CD4-positive, alpha-beta memory T cell (primary cell): ENCODE measurements around the gene TAX1BP1. TPM values are rescaled to one million over a fixed set of nuclear protein-coding genes. Genes with fewer than 3 reads are reported as not detected.

Experiments
- CTCF ChIA-PET: fragments of 350-600 bp; sonication (Branson Sonifier 250); formaldehyde crosslinking; loops from one replicate; lab custom pipeline; 2021; ENCODE audit warnings: inconsistent platforms; ENCODE audit not compliant: partially characterized antibody; lab: Charles Lee
- POLR2A ChIA-PET: fragments of 350-600 bp; sonication (Branson Sonifier 250); formaldehyde crosslinking; loops from one replicate; lab custom pipeline; 2021; ENCODE audit not compliant: partially characterized antibody; lab: Charles Lee
- DNase-seq, 5 donors: peaks; one replicate each; pipeline versions ENCODE4 v3.0.0 to v3.0.0-alpha.2; 2020 to 2022; ENCODE audit warnings: mixed read lengths in 1 of 5
- H3K27ac ChIP-seq: one replicate; pipeline ENCODE4 v1.7.0; 2013; ENCODE audit warnings: low read depth, low read length
- H3K27me3 ChIP-seq: 2 replicates; pipeline ENCODE4 v1.7.0; 2013; ENCODE audit warnings: mild to moderate bottlenecking, low read length, moderate library complexity; ENCODE audit not compliant: insufficient read depth
- H3K36me3 ChIP-seq: 2 replicates; pipeline ENCODE4 v1.7.0; 2013; ENCODE audit warnings: mild to moderate bottlenecking, low read length, moderate library complexity; ENCODE audit not compliant: insufficient read depth
- H3K4me1 ChIP-seq: 2 replicates; pipeline ENCODE4 v1.7.0; 2013; ENCODE audit warnings: mild to moderate bottlenecking, low read length, moderate library complexity; ENCODE audit not compliant: insufficient read depth
- H3K4me3 ChIP-seq, 2 donors: one replicate each; pipeline ENCODE4 v1.7.0; 2013; ENCODE audit warnings: low read length in 2 of 2, mild to moderate bottlenecking in 1 of 2
- H3K9me3 ChIP-seq, 2 donors: one replicate each; pipeline ENCODE4 v1.7.0; 2013; ENCODE audit warnings: low read length in 2 of 2, control low read depth in 1 of 2; ENCODE audit not compliant: control insufficient read depth in 1 of 2
- H3K27ac Mint-ChIP-seq, 7 donors: one replicate each; pipeline ENCODE4 v1.8.0; 2020 to 2021; ENCODE audit warnings: mixed read lengths in 7 of 7, mild to moderate bottlenecking in 6 of 7, inconsistent platforms in 3 of 7, moderate library complexity in 3 of 7
- H3K27me3 Mint-ChIP-seq, 2 donors: one replicate each; pipeline ENCODE4 v1.8.0; 2020 to 2021; ENCODE audit warnings: mixed read lengths in 2 of 2
- H3K36me3 Mint-ChIP-seq, 2 donors: one replicate each; pipeline ENCODE4 v1.8.0; 2020 to 2021; ENCODE audit warnings: mixed read lengths in 2 of 2, inconsistent platforms in 1 of 2, mild to moderate bottlenecking in 1 of 2
- H3K4me1 Mint-ChIP-seq, 4 donors: one replicate each; pipeline ENCODE4 v1.8.0; 2020 to 2021; ENCODE audit warnings: mixed read lengths in 4 of 4, mild to moderate bottlenecking in 1 of 4
- H3K4me3 Mint-ChIP-seq, 8 donors: one replicate each; pipeline ENCODE4 v1.8.0; 2020 to 2021; ENCODE audit warnings: mixed read lengths in 8 of 8, mild to moderate bottlenecking in 7 of 8, moderate library complexity in 6 of 8, inconsistent platforms in 3 of 8
- H3K9me3 Mint-ChIP-seq, 8 donors: one replicate each; pipeline ENCODE4 v1.8.0; 2020 to 2021; ENCODE audit warnings: mixed read lengths in 8 of 8, mild to moderate bottlenecking in 5 of 8, inconsistent platforms in 3 of 8, moderate library complexity in 1 of 8
- intact Hi-C: fragments of 100-400 bp; cut with micrococcal nuclease; formaldehyde crosslinking; loops from one replicate; pipeline ENCODE4 v1.15.1; 2023
- polyA plus RNA-seq, 2 donors: library from polyadenylated mRNA; unstranded; fragments of 300-500 nt; fragmentation: Illumina TruSeq; gene quantifications; one replicate each; pipeline ENCODE4 v1.2.3, GENCODE V29; 2021
- total RNA-seq, 2 experiments: library from RNA; stranded (reverse); gene quantifications; one replicate each; pipeline ENCODE4 v1.2.3, GENCODE V29; 2021

TAX1BP1 gene
- total and polyA plus RNA-seq, 4 experiments from 2014 or later = 109 to 125 (median 112) TPM

GRCh38 chr7:27777662-27778061 is 37.7 kb downstream of the TAX1BP1 start:
- no peak overlapping the region for H3K27ac ChIP-seq
- no peak for DNase-seq
- H3K4me1 ChIP-seq = no peaks in the 10 kb centered on the region
- Mint-ChIP-seq H3K9me3 (no peaks in the 10 kb centered on the region), H3K4me3 (peak overlapping the region in 1 of 8 donors; percentile 32), H3K27me3 (no peaks in the 10 kb centered on the region), H3K27ac (peak overlapping the region in 1 of 7 donors; percentile 4), H3K36me3 (peaks cover 12 to 33% of the 10 kb centered on the region in 2 donors), H3K4me1 (peaks cover 21 to 35% (median 28%) of the 10 kb centered on the region in 4 donors)
- H3K27me3 ChIP-seq = no peaks in the 10 kb centered on the region
- ChIA-PET CTCF (interaction anchor here (1.2 kb wide), 1 partner anchor 9 kb away, joined by 4 read pairs; no protein-coding TSS in a partner anchor), POLR2A (no interaction called here)
- intact Hi-C loops = no loop called here
- no peak overlapping the region for H3K4me3 ChIP-seq
- peaks cover 4% of the 10 kb centered on the region for H3K36me3 ChIP-seq
- H3K9me3 ChIP-seq = no peaks in the 10 kb centered on the region

- POLR2A ChIA-PET = no interaction called here
- peaks cover 4% of the 10 kb centered on the region for H3K36me3 ChIP-seq
- no peaks in the 10 kb centered on the region for H3K27me3 Mint-ChIP-seq
These were observed 39.9 kb downstream of the TAX1BP1 start for GRCh38 chr7:27779873-27780272.

GRCh38 chr7:27781188-27781587 is 41.2 kb downstream of the TAX1BP1 start:
- intact Hi-C loops = loop anchor here (5.0 kb wide), 2 partner anchors 39 to 241 kb away; partner anchors contain the start of gene TAX1BP1
- no peaks in the 10 kb centered on the region for H3K27me3 ChIP-seq
- Mint-ChIP-seq H3K36me3 (peaks cover 11 to 27% of the 10 kb centered on the region in 2 donors), H3K27me3 (no peaks in the 10 kb centered on the region), H3K27ac (no peak overlapping the region), H3K4me3 (no peak overlapping the region), H3K9me3 (no peaks in the 10 kb centered on the region), H3K4me1 (peaks cover 19 to 33% (median 24%) of the 10 kb centered on the region in 4 donors)
- H3K9me3 ChIP-seq = no peaks in the 10 kb centered on the region
- H3K4me1 ChIP-seq = no peaks in the 10 kb centered on the region
- no peak overlapping the region for H3K4me3 ChIP-seq
- peaks cover 9% of the 10 kb centered on the region for H3K36me3 ChIP-seq
- CTCF ChIA-PET = interaction anchor here (1.0 to 2.6 kb wide), 2 partner anchors 140 to 585 kb away, joined by 3 to 8 read pairs; no protein-coding TSS in a partner anchor
- no peak for DNase-seq
- POLR2A ChIA-PET = no interaction called here
- no peak overlapping the region for H3K27ac ChIP-seq

More at GRCh38 chr7:27779873-27780272, 39.9 kb downstream of the TAX1BP1 start:
- Mint-ChIP-seq H3K27ac (no peak overlapping the region), H3K9me3 (no peaks in the 10 kb centered on the region), H3K4me3 (no peak overlapping the region), H3K4me1 (peaks cover 24 to 38% (median 34%) of the 10 kb centered on the region in 4 donors), H3K36me3 (peaks cover 12 to 27% of the 10 kb centered on the region in 2 donors)
- CTCF ChIA-PET = interaction anchor here (0.6 to 0.7 kb wide), 2 partner anchors 240 to 1145 kb away, joined by 3 to 5 read pairs; no protein-coding TSS in a partner anchor
- Histone ChIP-seq H3K9me3 (no peaks in the 10 kb centered on the region), H3K4me3 (no peak overlapping the region), H3K27me3 (no peaks in the 10 kb centered on the region), H3K27ac (no peak overlapping the region), H3K4me1 (no peaks in the 10 kb centered on the region)
- no peak for DNase-seq
- intact Hi-C loops = loop anchor here (5.0 kb wide), 2 partner anchors 38 to 242 kb away; partner anchors contain the start of gene TAX1BP1

GRCh38 chr7:27782849-27783248 is 42.9 kb downstream of the TAX1BP1 start:
- intact Hi-C loops = loop anchor here (5.0 kb wide), 2 partner anchors 41 to 239 kb away; partner anchors contain the start of gene TAX1BP1
- H3K36me3 ChIP-seq = peaks cover 9% of the 10 kb centered on the region
- ChIA-PET POLR2A (no interaction called here), CTCF (interaction anchor here (1.0 to 2.6 kb wide), 4 partner anchors 9 to 587 kb away, joined by 3 to 8 read pairs (median 7); no protein-coding TSS in a partner anchor)
- Mint-ChIP-seq H3K9me3 (no peaks in the 10 kb centered on the region), H3K27me3 (no peaks in the 10 kb centered on the region), H3K4me1 (peaks cover 18 to 25% (median 21%) of the 10 kb centered on the region in 4 donors), H3K36me3 (peaks cover 22 to 38% of the 10 kb centered on the region in 2 donors), H3K4me3 (no peak overlapping the region), H3K27ac (peak overlapping the region in 2 of 7 donors; percentile 15 to 55)
- H3K4me3 ChIP-seq = no peak overlapping the region
- no peak for DNase-seq
- H3K27ac ChIP-seq = no peak overlapping the region
- no peaks in the 10 kb centered on the region for H3K9me3 ChIP-seq
- H3K27me3 ChIP-seq = no peaks in the 10 kb centered on the region
- H3K4me1 ChIP-seq = no peaks in the 10 kb centered on the region

- Mint-ChIP-seq H3K27me3 (no peaks in the 10 kb centered on the region), H3K9me3 (no peaks in the 10 kb centered on the region), H3K27ac (peak overlapping the region in 3 of 7 donors; percentile 47 to 77 (median 57)), H3K4me1 (peaks cover 16 to 19% (median 16%) of the 10 kb centered on the region in 4 donors), H3K36me3 (peaks cover 27 to 41% of the 10 kb centered on the region in 2 donors), H3K4me3 (no peak overlapping the region)
- Histone ChIP-seq H3K9me3 (no peaks in the 10 kb centered on the region), H3K4me1 (no peaks in the 10 kb centered on the region), H3K27ac (no peak overlapping the region), H3K36me3 (peaks cover 16% of the 10 kb centered on the region), H3K4me3 (no peak overlapping the region), H3K27me3 (no peaks in the 10 kb centered on the region)
- DNase-seq = peak; percentile 35 to 52 (median 45)
- intact Hi-C loops = loop anchor here (1.0 to 5.0 kb wide), 4 partner anchors 42 to 588 kb away; partner anchors contain the start of genes HIBADH and TAX1BP1
- ChIA-PET POLR2A (interaction anchor here (1.0 kb wide), 1 partner anchor 44 kb away, joined by 3 read pairs; no protein-coding TSS in a partner anchor), CTCF (interaction anchor here (0.6 to 2.4 kb wide), 14 partner anchors 9 to 589 kb away, joined by 3 to 9 read pairs (median 4); partner anchors contain the start of gene HIBADH)
These were observed 44.6 kb downstream of the TAX1BP1 start for GRCh38 chr7:27784399-27785053.

- no peak overlapping the region for H3K27ac ChIP-seq
- no peaks in the 10 kb centered on the region for H3K27me3 ChIP-seq
- ChIA-PET CTCF (interaction anchor here (1.2 kb wide), 1 partner anchor 232 kb away, joined by 3 read pairs; no protein-coding TSS in a partner anchor), POLR2A (no interaction called here)
- no peak overlapping the region for H3K4me3 ChIP-seq
- H3K4me1 ChIP-seq = no peaks in the 10 kb centered on the region
- Mint-ChIP-seq H3K36me3 (peaks cover 39 to 66% of the 10 kb centered on the region in 2 donors), H3K27me3 (no peaks in the 10 kb centered on the region), H3K4me1 (peaks cover 4 to 11% (median 5%) of the 10 kb centered on the region in 4 donors), H3K9me3 (no peaks in the 10 kb centered on the region), H3K4me3 (no peak overlapping the region), H3K27ac (peak overlapping the region in 1 of 7 donors; percentile 76)
- peaks cover 23% of the 10 kb centered on the region for H3K36me3 ChIP-seq
- DNase-seq = no peak
- H3K9me3 ChIP-seq = no peaks in the 10 kb centered on the region
- intact Hi-C loops = no loop called here
These were observed 48.5 kb downstream of the TAX1BP1 start for GRCh38 chr7:27788437-27788836.

- H3K9me3 ChIP-seq = no peaks in the 10 kb centered on the region
- no peak overlapping the region for H3K27ac ChIP-seq
- Mint-ChIP-seq H3K27me3 (no peaks in the 10 kb centered on the region), H3K4me3 (no peak overlapping the region), H3K27ac (no peak overlapping the region), H3K9me3 (no peaks in the 10 kb centered on the region), H3K36me3 (peaks cover 53 to 65% of the 10 kb centered on the region in 2 donors), H3K4me1 (peaks cover 0 to 5% (median under 1%) of the 10 kb centered on the region in 4 donors)
- DNase-seq = no peak
- H3K4me1 ChIP-seq = no peaks in the 10 kb centered on the region
- CTCF ChIA-PET = no interaction called here
- no peaks in the 10 kb centered on the region for H3K27me3 ChIP-seq
- H3K4me3 ChIP-seq = no peak overlapping the region
- intact Hi-C loops = no loop called here
- POLR2A ChIA-PET = no interaction called here
- peaks cover 30% of the 10 kb centered on the region for H3K36me3 ChIP-seq
These were observed 53.8 kb downstream of the TAX1BP1 start for GRCh38 chr7:27793780-27794179.
